Ramos (cell line): Measurements from ENCODE around the gene PAX5.

Source experiments
- in situ Hi-C: fragments of 300-500 bp; cut with MboI; formaldehyde crosslinking; loops from one replicate; pipeline ENCODE4 v1.14.3; 2022; ENCODE audit warnings: low sequenced_read_pairs; ENCODE audit not compliant: unreplicated experiment

PAX5 gene

GRCh38 chr9:36831381-36832161 is 202.5 kb downstream of the PAX5 start:
- in situ Hi-C loops: no loop called here

- in situ Hi-C loops: no loop called here
Observed at GRCh38 chr9:36828611-36829013, 205.5 kb downstream of the PAX5 start.

DNA sequence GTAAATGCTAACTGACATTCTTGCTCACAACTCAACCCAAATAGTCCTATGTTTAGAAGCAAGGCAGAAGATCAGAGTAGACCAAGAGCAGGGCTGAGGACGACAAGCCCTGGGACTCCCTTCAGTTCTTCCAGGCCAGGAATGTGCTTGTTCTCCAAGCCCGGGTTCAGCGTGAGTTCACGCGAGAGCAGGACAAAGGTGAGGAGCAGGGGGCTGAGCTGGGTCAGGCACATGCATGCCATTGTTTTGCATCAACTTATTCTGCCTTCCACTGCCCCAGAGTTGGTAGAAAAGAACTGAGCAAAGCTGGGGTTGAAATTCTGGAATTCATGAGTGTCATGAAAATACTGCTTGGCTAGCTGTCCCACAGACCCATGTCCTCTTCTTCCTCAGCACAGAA is 206.5 kb downstream of the PAX5 start:
- in situ Hi-C loops: no loop called here

GRCh38 chr9:36826581-36826980 is 207.5 kb downstream of the PAX5 start:
- in situ Hi-C loops: no loop called here

DNA sequence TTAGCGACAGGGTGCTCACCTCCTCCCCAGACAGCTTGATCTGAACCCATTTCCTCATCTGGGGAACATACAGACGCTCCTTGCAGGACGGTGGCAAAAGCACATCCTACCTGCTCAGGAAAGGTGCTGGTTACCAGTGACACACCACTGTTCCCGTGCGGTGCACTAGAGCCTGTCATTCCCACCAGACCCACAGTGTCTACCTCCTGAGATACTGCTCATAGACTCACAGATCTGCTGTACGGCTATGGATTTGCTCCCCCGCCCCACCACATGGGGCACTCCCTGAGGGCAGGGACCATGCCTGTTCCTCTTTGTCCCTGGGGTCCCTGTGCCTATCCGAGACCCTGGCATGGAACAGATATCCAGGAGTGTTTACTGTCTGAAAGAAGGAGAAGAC is 208.9 kb downstream of the PAX5 start:
- in situ Hi-C loops: no loop called here

DNA sequence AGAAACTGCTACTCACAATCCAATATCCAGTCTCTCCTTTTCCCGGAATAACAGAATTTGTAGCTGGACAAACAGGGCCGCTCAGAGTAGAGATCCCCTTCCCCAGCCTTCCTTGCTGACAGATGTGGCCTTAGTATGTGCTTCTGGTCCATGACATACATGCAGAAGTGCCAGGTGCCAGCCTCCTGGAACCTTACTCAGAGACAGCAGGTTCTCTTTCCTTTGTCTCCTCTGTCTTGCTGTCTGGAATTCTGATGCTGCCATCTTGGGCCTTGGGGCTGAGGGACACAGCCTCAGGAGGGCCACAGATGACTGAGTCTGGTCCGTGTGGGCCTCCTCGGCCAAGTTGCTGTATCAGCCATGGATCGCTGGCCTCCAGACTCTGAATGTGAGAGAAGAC is 210.1 kb downstream of the PAX5 start:
- in situ Hi-C loops: no loop called here

DNA sequence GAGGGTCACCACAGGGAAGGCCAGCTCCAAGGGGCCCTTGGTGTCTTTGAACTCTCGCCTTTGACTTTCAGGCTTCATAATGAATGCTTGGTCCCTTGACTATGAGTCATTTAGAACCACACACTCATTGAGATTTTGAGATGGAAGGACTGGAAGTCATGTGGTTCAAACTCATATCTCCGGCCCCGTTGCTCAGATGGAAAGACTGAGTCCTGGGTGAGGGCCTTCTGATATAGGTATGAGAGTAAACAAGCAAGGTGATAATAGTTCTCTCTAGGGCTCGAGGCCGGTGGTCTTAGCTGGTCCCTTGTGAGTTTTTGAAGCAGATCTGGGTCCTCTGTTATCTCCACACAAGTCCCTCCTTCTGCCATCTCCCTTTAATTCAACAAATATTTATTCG is 210.6 kb downstream of the PAX5 start:
- in situ Hi-C loops: no loop called here

DNA sequence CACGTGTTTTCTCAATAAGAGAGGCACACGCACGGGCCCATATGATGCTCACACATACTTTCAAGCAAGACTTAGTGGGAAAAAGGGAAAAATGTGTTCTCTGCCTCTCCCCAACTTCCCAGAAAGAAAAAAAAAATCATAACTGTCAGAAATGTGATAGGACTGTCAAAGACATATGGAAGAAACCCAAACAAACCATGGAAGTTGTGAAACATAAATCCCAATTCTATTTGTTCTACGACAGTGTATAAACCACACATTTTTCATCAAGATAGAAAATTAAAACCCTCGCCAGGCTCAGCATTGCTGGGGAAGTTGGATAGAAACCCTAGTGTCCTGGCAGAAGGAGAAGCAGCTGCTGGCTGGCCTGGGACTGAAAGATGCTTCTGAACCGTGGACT is 211.9 kb downstream of the PAX5 start:
- in situ Hi-C loops: no loop called here

GRCh38 chr9:36820392-36820861 is 213.6 kb downstream of the PAX5 start:
- in situ Hi-C loops: no loop called here

GRCh38 chr9:36818965-36819870 is 214.8 kb downstream of the PAX5 start:
- in situ Hi-C loops: no loop called here

- in situ Hi-C loops: no loop called here
Observed at GRCh38 chr9:36818242-36818938, 215.7 kb downstream of the PAX5 start.

- in situ Hi-C loops: no loop called here
Observed at GRCh38 chr9:36817160-36817834, 216.8 kb downstream of the PAX5 start.

DNA sequence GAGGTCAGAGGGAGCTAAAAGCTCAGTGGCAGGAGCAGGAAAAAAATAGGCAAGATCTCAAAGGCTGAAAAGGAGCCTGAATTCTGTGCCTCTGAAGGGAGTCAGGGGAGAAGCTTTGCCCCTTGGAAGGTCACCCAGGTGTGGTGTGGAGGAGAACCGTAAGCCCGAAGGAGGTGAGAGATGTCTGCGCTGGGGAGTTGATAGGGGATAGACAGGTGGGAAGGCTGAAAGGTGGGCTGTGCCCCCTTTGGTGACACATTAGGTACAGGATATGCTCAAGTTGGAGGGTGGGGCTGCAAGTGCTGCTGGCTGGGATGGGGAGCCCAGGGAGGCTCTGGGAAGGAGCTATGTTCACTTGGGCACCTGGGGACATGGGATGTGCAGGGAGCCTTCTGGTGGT is 217.7 kb downstream of the PAX5 start:
- in situ Hi-C loops: no loop called here

DNA sequence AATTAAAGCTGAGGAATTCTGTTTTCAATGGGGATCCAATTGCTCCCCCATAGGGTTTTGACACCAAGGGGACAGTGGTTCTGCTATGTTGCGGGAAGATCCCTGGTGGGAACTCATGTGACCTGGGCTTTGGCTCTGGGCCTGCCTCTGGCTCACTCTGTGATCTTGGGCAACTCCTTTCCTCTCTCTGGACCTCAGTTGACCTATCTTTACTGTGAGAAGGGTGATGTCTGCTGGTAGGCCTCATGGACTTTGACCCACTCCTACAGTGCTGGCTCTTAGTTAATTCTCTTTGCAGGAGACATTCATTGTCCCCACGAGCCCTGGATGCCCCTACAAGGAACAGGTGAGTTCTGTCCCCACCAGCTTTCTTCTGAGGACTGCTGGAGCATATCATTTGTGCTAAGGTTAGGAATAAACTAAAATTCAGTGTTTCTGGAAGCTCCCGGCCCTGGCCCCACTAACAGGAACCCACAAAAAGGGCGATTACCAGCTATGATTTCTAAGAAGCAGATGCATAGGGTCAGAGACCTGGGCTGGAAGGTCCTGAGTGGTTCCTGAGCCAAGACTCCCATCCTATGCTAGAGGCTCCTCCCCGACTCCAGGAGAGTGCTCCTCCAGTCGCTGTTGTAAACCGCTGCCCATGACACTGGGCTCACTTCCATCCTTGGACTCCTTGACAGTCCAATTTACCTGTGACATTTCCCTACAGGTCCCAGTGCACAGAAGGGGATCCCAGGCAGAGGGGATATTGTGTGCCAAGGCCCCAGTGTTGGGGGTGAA is 218.3 kb downstream of the PAX5 start:
- in situ Hi-C loops: no loop called here

DNA sequence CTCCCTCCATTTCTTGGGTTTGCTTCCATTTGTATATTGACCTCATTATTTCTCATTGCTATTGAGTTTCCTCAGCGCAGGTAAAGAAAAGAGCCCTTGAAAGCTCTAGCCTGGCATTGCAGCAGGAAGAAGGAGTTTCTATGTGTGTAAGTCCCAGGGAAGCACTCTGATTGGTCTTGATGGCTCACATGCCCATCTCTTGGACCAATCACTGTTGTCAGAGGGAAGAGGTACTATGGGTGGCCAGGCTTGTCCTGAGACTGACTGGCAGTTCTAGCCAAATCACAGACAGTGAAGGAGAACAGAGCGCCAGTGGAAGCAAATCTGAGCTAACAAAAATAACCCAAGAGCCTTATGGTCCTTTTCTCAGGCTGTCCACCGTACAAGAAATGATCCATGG is 219.0 kb downstream of the PAX5 start:
- in situ Hi-C loops: no loop called here

- in situ Hi-C loops: no loop called here
Observed at GRCh38 chr9:36813154-36813553, 220.9 kb downstream of the PAX5 start.

- in situ Hi-C loops: no loop called here
Observed at GRCh38 chr9:36812556-36812955, 221.5 kb downstream of the PAX5 start.

GRCh38 chr9:36808251-36808650 is 225.8 kb downstream of the PAX5 start:
- in situ Hi-C loops: no loop called here

DNA sequence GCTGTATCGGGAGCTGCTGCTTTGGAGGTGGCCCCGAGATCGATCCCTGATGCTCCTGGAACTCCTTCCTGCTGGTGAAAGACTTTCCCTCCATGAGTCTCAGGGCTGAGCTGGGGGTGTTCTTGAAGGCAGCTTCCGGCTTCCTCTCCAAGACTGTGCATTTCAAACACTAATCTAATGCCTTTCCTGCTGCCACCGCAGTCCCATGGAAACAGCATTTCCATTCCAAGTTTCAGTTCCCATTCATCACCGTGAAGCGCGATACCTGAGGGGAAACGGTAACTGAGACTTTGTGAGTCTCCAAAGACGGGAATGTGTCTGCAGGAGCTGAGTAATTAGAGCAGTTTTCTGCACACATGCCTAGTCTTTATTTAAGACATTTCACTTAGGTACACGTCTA is 230.1 kb downstream of the PAX5 start:
- in situ Hi-C loops: no loop called here
